HepG2 (cell line): ENCODE data around the gene HHIPL1. TPM values are rescaled to one million over a fixed set of nuclear protein-coding genes. Genes with fewer than 3 reads are reported as not detected.

Experiments used
- ATAC-seq: fragments of 200-7000 bp; cut with Tn5 transposase; 3 replicates; pipeline ENCODE4 v1.9.1; 2020; ENCODE audit warnings: mild to moderate bottlenecking, moderate library complexity
- BruUV-seq: library from RNA; stranded (reverse); fragments of 400-500 nt; replicated peaks from 2 replicates; lab custom pipeline; 2021; lab: Mats Ljungman, UMichigan
- CTCF ChIA-PET: fragments of 300-600 bp; formaldehyde crosslinking; extraction: SDS; loops from one replicate; lab custom pipeline; 2021; ENCODE audit warnings: low total read pairs, inconsistent platforms, low intra/inter-chr PET ratio; lab: Yijun Ruan, JAX
- POLR2A ChIA-PET: fragments of 350-600 bp; sonication (Branson Sonifier 250); formaldehyde crosslinking; loops from one replicate; lab custom pipeline; 2020; ENCODE audit warnings: antibody characterized with exemption, inconsistent platforms; lab: Yijun Ruan, JAX
- DNase-seq: peaks from one replicate; pipeline ENCODE4 v3.0.0-alpha.2; 2015; ENCODE audit warnings: low spot score
- FAIRE-seq: peaks from 3 replicates; lab custom pipeline; 2011; peaks lifted over from hg19 to GRCh38; lab: Jason Lieb, UNC
- H2AFZ ChIP-seq: one replicate; pipeline ENCODE4 v1.6.1; 2011; ENCODE audit warnings: low read length, inconsistent platforms
- H3K27ac ChIP-seq: fragments of 300-600 bp; 3 replicates; pipeline ENCODE4 v1.8.0; 2011; ENCODE audit warnings: mixed run types, mild to moderate bottlenecking, mixed read lengths, low read length, inconsistent platforms; ENCODE audit not compliant: insufficient read depth; ENCODE audit errors: extremely low read length
- H3K27me3 ChIP-seq, 2 experiments: fragments of 200-600 bp in 1 of 2; 2 replicates in 1 of 2; 3 replicates in 1 of 2; pipeline versions ENCODE4 v1.6.0 to v1.8.0; 2011; ENCODE audit warnings: low read length in 2 of 2, mild to moderate bottlenecking in 2 of 2, moderate library complexity in 2 of 2, inconsistent platforms in 1 of 2; ENCODE audit not compliant: insufficient read depth in 2 of 2, control insufficient read depth in 1 of 2
- H3K36me3 ChIP-seq, 2 experiments: fragments of 200-600 bp in 1 of 2; replicated peaks in 1 of 2; 2 replicates in 1 of 2; 3 replicates in 1 of 2; pipeline versions ENCODE4 v1.5.1 to v1.8.0; 2011; ENCODE audit warnings: low read length in 2 of 2, inconsistent platforms in 1 of 2; ENCODE audit not compliant: insufficient read depth in 2 of 2, control insufficient read depth in 1 of 2
- H3K4me1 ChIP-seq: 2 replicates; pipeline ENCODE4 v1.5.1; 2012; ENCODE audit warnings: low read length, inconsistent platforms; ENCODE audit not compliant: insufficient read depth
- H3K4me2 ChIP-seq: 2 replicates; pipeline ENCODE4 v1.6.0; 2011; ENCODE audit warnings: low read depth, low read length, inconsistent platforms
- H3K4me3 ChIP-seq, 3 experiments: fragments of 200-600 bp in 1 of 3; sonication (generic), shearing (Covaris generic) in 1 of 3; replicated peaks in 1 of 3; 2 replicates each; pipeline ENCODE4 v1.5.1; 2011 to 2016; ENCODE audit warnings: low read length in 3 of 3, inconsistent platforms in 2 of 3, low read depth in 2 of 3, mild to moderate bottlenecking in 2 of 3, control low read depth in 1 of 3, mixed read lengths in 1 of 3; ENCODE audit not compliant: insufficient read depth in 1 of 3
- H3K79me2 ChIP-seq: one replicate; pipeline ENCODE4 v1.6.1; 2011; ENCODE audit warnings: low read length, inconsistent platforms; ENCODE audit not compliant: insufficient read depth
- H3K9ac ChIP-seq: 2 replicates; pipeline ENCODE4 v1.6.0; 2011; ENCODE audit warnings: mild to moderate bottlenecking, low read depth, low read length, inconsistent platforms; ENCODE audit not compliant: insufficient read depth
- H3K9me3 ChIP-seq: 2 replicates; pipeline ENCODE4 v1.5.1; 2012; ENCODE audit warnings: mild to moderate bottlenecking, low read length
- H4K20me1 ChIP-seq: 2 replicates; pipeline ENCODE4 v1.6.0; 2011; ENCODE audit warnings: inconsistent platforms, mild to moderate bottlenecking, low read length, moderate library complexity; ENCODE audit not compliant: insufficient read depth
- CREBL2 ChIP-seq: sonication (generic); formaldehyde crosslinking; IDR thresholded peaks from 2 replicates; pipeline ENCODE4 v1.8.1; 2023; ENCODE audit warnings: missing genetic modification reagents, mild to moderate bottlenecking, borderline replicate concordance
- GLI4 ChIP-seq: sonication (generic); formaldehyde crosslinking; IDR thresholded peaks from 2 replicates; pipeline ENCODE4 v1.5.1; 2020; ENCODE audit warnings: missing genetic modification reagents, mild to moderate bottlenecking, moderate library complexity, borderline replicate concordance
- HNRNPL ChIP-seq: fragments of 200-400 bp; formaldehyde crosslinking; IDR thresholded peaks from 2 replicates; pipeline ENCODE4 v1.6.1; 2017; ENCODE audit warnings: mild to moderate bottlenecking, low read depth, low read length
- MBD4 ChIP-seq: IDR thresholded peaks from 2 replicates; pipeline ENCODE4 v1.6.1; 2012; ENCODE audit warnings: low read length, inconsistent platforms, borderline replicate concordance
- NBN ChIP-seq: fragments of 450-650 bp; conservative IDR thresholded peaks from 2 replicates; pipeline ENCODE4 v1.6.1; 2017
- NONO ChIP-seq, 2 experiments: fragments of 450-650 bp in 1 of 2; sonication (generic) in 1 of 2; formaldehyde crosslinking in 1 of 2; IDR thresholded peaks in 1 of 2; conservative IDR thresholded peaks in 1 of 2; 2 replicates each; pipeline versions ENCODE4 v1.6.1 to v1.8.0; 2017 to 2022; ENCODE audit warnings: mild to moderate bottlenecking in 1 of 2, missing genetic modification reagents in 1 of 2, moderate library complexity in 1 of 2
- RBAK ChIP-seq: sonication (generic); formaldehyde crosslinking; IDR thresholded peaks from 2 replicates; pipeline ENCODE4 v1.5.1; 2020; ENCODE audit warnings: mild to moderate bottlenecking, missing genetic modification reagents
- TARDBP ChIP-seq: sonication (generic); formaldehyde crosslinking; IDR thresholded peaks from 2 replicates; pipeline ENCODE4 v1.8.0; 2022; ENCODE audit warnings: mild to moderate bottlenecking, missing genetic modification reagents
- ZMYM3 ChIP-seq: sonication (generic); formaldehyde crosslinking; IDR thresholded peaks from 2 replicates; pipeline ENCODE4 v1.5.1; 2020; ENCODE audit warnings: mild to moderate bottlenecking, missing genetic modification reagents
- ZNF280D ChIP-seq: sonication (generic); formaldehyde crosslinking; IDR thresholded peaks from 2 replicates; pipeline ENCODE4 v1.5.1; 2020; ENCODE audit warnings: mild to moderate bottlenecking, missing genetic modification reagents
- ZNF512B ChIP-seq: sonication (generic); formaldehyde crosslinking; IDR thresholded peaks from 2 replicates; pipeline ENCODE4 v1.5.1; 2020; ENCODE audit warnings: missing genetic modification reagents, mild to moderate bottlenecking, borderline replicate concordance
- ZNF543 ChIP-seq: sonication (generic); formaldehyde crosslinking; IDR thresholded peaks from 2 replicates; pipeline ENCODE4 v1.4.0; 2020; ENCODE audit warnings: mild to moderate bottlenecking, missing genetic modification reagents
- ZNF570 ChIP-seq: sonication (generic); formaldehyde crosslinking; IDR thresholded peaks from 2 replicates; pipeline ENCODE4 v1.4.0; 2020; ENCODE audit warnings: mild to moderate bottlenecking, missing genetic modification reagents, borderline replicate concordance
- ZNF576 ChIP-seq: sonication (generic); formaldehyde crosslinking; IDR thresholded peaks from 2 replicates; pipeline ENCODE4 v1.4.0; 2020; ENCODE audit warnings: mild to moderate bottlenecking, missing genetic modification reagents
- ZNF761 ChIP-seq: sonication (generic); formaldehyde crosslinking; conservative IDR thresholded peaks from 2 replicates; pipeline ENCODE4 v1.4.0; 2020; ENCODE audit warnings: mild to moderate bottlenecking, missing genetic modification reagents
- WGBS: methylation state at CpG from one replicate; pipeline ENCODE4 v1.1.6; 2017; ENCODE audit warnings: low lambda C conversion rate; 5-methylcytosine and 5-hydroxymethylcytosine counted together
- in situ Hi-C: cut with HindIII; loops from 2 replicates; pipeline ENCODE4 v1.10.0; 2017; ENCODE audit warnings: low pct_unique_long_range_greater_than_20kb; ENCODE audit not compliant: extremely low pct_ligation_motif_present
- intact Hi-C: fragments of 100-400 bp; cut with micrococcal nuclease; formaldehyde crosslinking; loops from one replicate; pipeline ENCODE4 v1.10.0; 2022; ENCODE audit not compliant: unreplicated experiment
- polyA plus RNA-seq, 8 experiments: library from polyadenylated mRNA; depleted of rRNA in 3 of 8; stranded (reverse) in 7 of 8; unstranded in 1 of 8; fragments of >200 nt; fragmentation: Illumina TruSeq in 4 of 8; extraction: Trizol in 4 of 8; gene quantifications; 2 replicates each; pipeline versions ENCODE4 v1.2.1 to v1.2.3, GENCODE V29; 2011 to 2016; ENCODE audit warnings: low read depth in 4 of 8, missing spikeins in 1 of 8, mixed read lengths in 1 of 8; ENCODE audit not compliant: insufficient read depth in 1 of 8
- total RNA-seq, 5 experiments: library from RNA; depleted of rRNA; stranded (reverse); fragments of >200 nt; fragmentation: Illumina TruSeq; extraction: Trizol; gene quantifications; 2 replicates each; pipeline ENCODE4 v1.2.3, GENCODE V29; 2016; ENCODE audit warnings: low read depth in 1 of 5

HHIPL1 gene
- total and polyA plus RNA-seq, 2 of the 13 experiments (the other 11 are each of a cell fraction or from before 2014, with no cell fraction given) = not detected

- no TSS peak for BruUV-seq
- no peak overlapping the region for H3K9ac ChIP-seq
- FAIRE-seq (no peak), DNase-seq (no peak), ATAC-seq (no peak)
- intact Hi-C loops = no loop called here
- no peaks in the 10 kb centered on the region for H3K9me3 ChIP-seq
- 72% methylated on average over 8 of the region's 8 CpGs for WGBS
- no peaks in the 10 kb centered on the region for H3K36me3 ChIP-seq
- POLR2A ChIA-PET = no interaction called here
- CTCF ChIA-PET = no interaction called here
- H3K27ac ChIP-seq = no peak overlapping the region
- H2AFZ ChIP-seq = no peak overlapping the region
- no peaks in the 10 kb centered on the region for H3K79me2 ChIP-seq
- peaks cover 7 to 45% of the 10 kb centered on the region in 2 experiments; a peak in 3 of 5 replicates for H3K27me3 ChIP-seq
- H3K4me3 ChIP-seq = no peak overlapping the region
- H3K4me2 ChIP-seq = no peak overlapping the region
- in situ Hi-C loops = no loop called here
- H3K4me1 ChIP-seq = peaks cover 16% of the 10 kb centered on the region; the same call in 1 of the 2 replicates
- H4K20me1 ChIP-seq = no peaks in the 10 kb centered on the region
- no peak for TF ChIP-seq NBN
- TF ChIP-seq TARDBP (CRISPR knock-in tag) = no peak
- TF ChIP-seq ZNF570 (CRISPR knock-in tag) = no peak
- TF ChIP-seq HNRNPL = no peak
- no peak for TF ChIP-seq ZNF280D (CRISPR knock-in tag)
- TF ChIP-seq NONO (IDR thresholded peaks at IDR 0.05) = no peak
- TF ChIP-seq NONO (CRISPR knock-in tag; conservative IDR thresholded peaks at IDR 0.05) = no peak
- TF ChIP-seq RBAK (CRISPR knock-in tag) = no peak
- no peak for TF ChIP-seq MBD4
- TF ChIP-seq CREBL2 (CRISPR knock-in tag) = no peak
- no peak for TF ChIP-seq GLI4
- TF ChIP-seq ZNF512B (CRISPR knock-in tag) = no peak
- no peak for TF ChIP-seq ZNF543 (CRISPR knock-in tag)
- TF ChIP-seq ZNF761 (CRISPR knock-in tag) = no peak
- TF ChIP-seq ZNF576 = no peak
- TF ChIP-seq ZMYM3 (CRISPR knock-in tag) = no peak
These were observed 9.8 kb upstream of the HHIPL1 start for GRCh38 chr14:99635116-99635515.
